ENCODE results near the gene UCMA.

Gene UCMA

GRCh38 chr10:13268841-13269240 is 34.7 kb upstream of the UCMA start:
- no peak for DNase-seq (ENCODE audit: low spot score)
- TF ChIP-seq CTCF (IDR thresholded peaks at IDR 0.05; ENCODE audit: borderline replicate concordance, control extremely low read depth, extremely low read depth, insufficient read depth, missing control alignments): no peak
- in situ Hi-C loops (cut with MboI; ENCODE audit: low sequenced_read_pairs, unreplicated experiment): no loop called here

- in situ Hi-C loops (cut with MboI; ENCODE audit: low sequenced_read_pairs, unreplicated experiment): no loop called here
- no peak for DNase-seq (ENCODE audit: low spot score)
- no peak for TF ChIP-seq CTCF (IDR thresholded peaks at IDR 0.05; ENCODE audit: borderline replicate concordance, control extremely low read depth, extremely low read depth, insufficient read depth, missing control alignments)
Observed at GRCh38 chr10:13268310-13268709, 34.1 kb upstream of the UCMA start.

- DNase-seq (ENCODE audit: low spot score): no peak
- in situ Hi-C loops (cut with MboI; ENCODE audit: low sequenced_read_pairs, unreplicated experiment): no loop called here
- TF ChIP-seq CTCF (IDR thresholded peaks at IDR 0.05; ENCODE audit: borderline replicate concordance, control extremely low read depth, extremely low read depth, insufficient read depth, missing control alignments): no peak
Observed at GRCh38 chr10:13263591-13263990, 29.4 kb upstream of the UCMA start.

- in situ Hi-C loops (cut with MboI; ENCODE audit: low sequenced_read_pairs, unreplicated experiment): no loop called here
- no peak for TF ChIP-seq CTCF (IDR thresholded peaks at IDR 0.05; ENCODE audit: borderline replicate concordance, control extremely low read depth, extremely low read depth, insufficient read depth, missing control alignments)
- no peak for DNase-seq (ENCODE audit: low spot score)
Observed at GRCh38 chr10:13262433-13262832, 28.3 kb upstream of the UCMA start.

- no peak for DNase-seq (ENCODE audit: low spot score)
- in situ Hi-C loops (cut with MboI; ENCODE audit: low sequenced_read_pairs, unreplicated experiment): no loop called here
- TF ChIP-seq CTCF (IDR thresholded peaks at IDR 0.05; ENCODE audit: borderline replicate concordance, control extremely low read depth, extremely low read depth, insufficient read depth, missing control alignments): no peak
Observed at GRCh38 chr10:13257621-13258140, 23.5 kb upstream of the UCMA start.

GRCh38 chr10:13256627-13257026 is 22.5 kb upstream of the UCMA start:
- no peak for DNase-seq (ENCODE audit: low spot score)
- no peak for TF ChIP-seq CTCF (IDR thresholded peaks at IDR 0.05; ENCODE audit: borderline replicate concordance, control extremely low read depth, extremely low read depth, insufficient read depth, missing control alignments)
- in situ Hi-C loops (cut with MboI; ENCODE audit: low sequenced_read_pairs, unreplicated experiment): no loop called here

GRCh38 chr10:13253726-13254125 is 19.6 kb upstream of the UCMA start:
- in situ Hi-C loops (cut with MboI; ENCODE audit: low sequenced_read_pairs, unreplicated experiment): no loop called here
- TF ChIP-seq CTCF (IDR thresholded peaks at IDR 0.05; ENCODE audit: borderline replicate concordance, control extremely low read depth, extremely low read depth, insufficient read depth, missing control alignments): no peak
- no peak for DNase-seq (ENCODE audit: low spot score)
